ENCODE measurements around the gene RPL10.
A peak's percentile ranks its signal among the peaks of the same experiment; 100 is the strongest.

DNA sequence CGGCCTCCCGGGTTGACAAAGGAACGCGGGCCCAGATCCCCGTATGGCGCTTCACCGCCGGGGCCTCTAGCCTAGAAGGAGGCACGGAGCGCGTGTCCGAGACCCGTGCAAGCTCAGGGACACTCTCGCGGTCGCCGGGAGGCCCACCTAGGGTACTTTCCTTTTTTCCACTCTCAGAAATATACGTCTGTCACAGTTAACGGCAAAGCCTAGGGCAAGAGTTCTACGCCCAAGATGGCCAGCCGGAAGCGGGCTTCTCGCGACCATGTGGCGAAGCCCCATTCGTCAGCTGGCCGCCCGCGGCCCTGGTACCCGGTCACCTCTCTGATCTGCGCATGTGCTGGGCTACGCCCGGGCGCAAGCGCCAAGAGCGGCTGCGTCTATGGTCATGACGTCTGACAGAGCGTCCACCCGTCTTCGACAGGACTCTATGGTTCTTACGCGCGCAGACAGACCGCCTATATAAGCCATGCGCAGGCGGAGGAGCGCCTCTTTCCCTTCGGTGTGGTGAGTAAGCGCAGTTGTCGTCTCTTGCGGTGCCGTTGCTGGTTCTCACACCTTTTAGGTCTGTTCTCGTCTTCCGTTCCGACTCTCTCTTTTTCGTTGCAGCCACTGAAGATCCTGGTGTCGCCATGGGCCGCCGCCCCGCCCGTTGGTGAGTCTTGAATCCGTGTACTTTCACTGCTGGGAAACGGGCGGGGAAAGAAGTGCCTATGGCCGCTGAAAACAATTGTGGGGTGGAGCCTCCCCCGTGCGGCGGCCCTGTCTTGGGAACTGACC lies at the start of gene RPL10:
- TF ChIP-seq POLR2AphosphoS5 (IDR thresholded peaks at IDR 0.05) (peak; percentile 98), EP300 (conservative IDR thresholded peaks at IDR 0.05; ENCODE audit: poor library complexity, severe bottlenecking) (no peak), EZH2 (IDR thresholded peaks at IDR 0.05; ENCODE audit: borderline replicate concordance, insufficient read depth, low read length, poor library complexity, severe bottlenecking) (no peak), RAD21 (conservative IDR thresholded peaks at IDR 0.05) (no peak)
- TF ChIP-seq, protein P1, sequence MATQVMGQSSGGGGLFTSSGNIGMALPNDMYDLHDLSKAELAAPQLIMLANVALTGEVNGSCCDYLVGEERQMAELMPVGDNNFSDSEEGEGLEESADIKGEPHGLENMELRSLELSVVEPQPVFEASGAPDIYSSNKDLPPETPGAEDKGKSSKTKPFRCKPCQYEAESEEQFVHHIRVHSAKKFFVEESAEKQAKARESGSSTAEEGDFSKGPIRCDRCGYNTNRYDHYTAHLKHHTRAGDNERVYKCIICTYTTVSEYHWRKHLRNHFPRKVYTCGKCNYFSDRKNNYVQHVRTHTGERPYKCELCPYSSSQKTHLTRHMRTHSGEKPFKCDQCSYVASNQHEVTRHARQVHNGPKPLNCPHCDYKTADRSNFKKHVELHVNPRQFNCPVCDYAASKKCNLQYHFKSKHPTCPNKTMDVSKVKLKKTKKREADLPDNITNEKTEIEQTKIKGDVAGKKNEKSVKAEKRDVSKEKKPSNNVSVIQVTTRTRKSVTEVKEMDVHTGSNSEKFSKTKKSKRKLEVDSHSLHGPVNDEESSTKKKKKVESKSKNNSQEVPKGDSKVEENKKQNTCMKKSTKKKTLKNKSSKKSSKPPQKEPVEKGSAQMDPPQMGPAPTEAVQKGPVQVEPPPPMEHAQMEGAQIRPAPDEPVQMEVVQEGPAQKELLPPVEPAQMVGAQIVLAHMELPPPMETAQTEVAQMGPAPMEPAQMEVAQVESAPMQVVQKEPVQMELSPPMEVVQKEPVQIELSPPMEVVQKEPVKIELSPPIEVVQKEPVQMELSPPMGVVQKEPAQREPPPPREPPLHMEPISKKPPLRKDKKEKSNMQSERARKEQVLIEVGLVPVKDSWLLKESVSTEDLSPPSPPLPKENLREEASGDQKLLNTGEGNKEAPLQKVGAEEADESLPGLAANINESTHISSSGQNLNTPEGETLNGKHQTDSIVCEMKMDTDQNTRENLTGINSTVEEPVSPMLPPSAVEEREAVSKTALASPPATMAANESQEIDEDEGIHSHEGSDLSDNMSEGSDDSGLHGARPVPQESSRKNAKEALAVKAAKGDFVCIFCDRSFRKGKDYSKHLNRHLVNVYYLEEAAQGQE (IDR thresholded peaks at IDR 0.05; ENCODE audit: borderline replicate concordance), result peak; percentile 80

Data from neural cell (in vitro differentiated cells).